Measurements from ENCODE around the gene TSPAN19. TPM values are rescaled to one million over a fixed set of nuclear protein-coding genes. Genes with fewer than 3 reads are reported as not detected.

The TSPAN19 gene
- total and polyA plus RNA-seq, 2 of the 13 experiments (the other 11 are each of a cell fraction or from before 2014, with no cell fraction given): not detected

DNA sequence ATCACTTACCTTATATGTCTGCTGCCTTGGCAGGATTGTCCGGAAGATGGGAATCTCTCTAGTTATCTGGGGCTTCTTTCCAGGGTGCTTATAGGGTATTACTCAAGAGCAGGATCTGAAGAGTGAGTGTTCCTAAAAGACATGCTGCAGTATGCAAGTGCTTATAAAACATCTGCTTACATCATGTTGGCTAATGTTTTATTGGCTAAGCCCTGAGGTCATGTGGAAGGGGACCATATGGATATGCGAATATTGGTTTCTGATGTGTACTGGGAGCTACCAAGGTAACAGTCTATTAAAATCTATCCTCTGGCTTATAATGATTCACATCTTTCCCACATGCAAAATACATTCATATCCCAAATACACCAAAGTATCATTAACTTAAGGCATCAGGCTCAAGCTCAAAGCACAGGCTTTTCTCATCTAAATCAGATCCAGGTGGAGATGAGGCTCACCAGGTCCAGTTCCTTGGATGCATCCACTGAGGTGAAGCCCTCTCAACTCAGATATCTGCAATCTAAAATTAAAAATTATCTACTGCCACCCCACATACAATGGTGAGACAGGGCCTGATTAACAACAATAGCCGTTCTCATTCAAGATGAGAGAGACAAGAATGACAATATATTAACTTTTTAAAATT, 29.9 kb upstream of the TSPAN19 start:
- 0% methylated on average over 3 of the region's 3 CpGs for WGBS (ENCODE audit: low lambda C conversion rate)
- no TSS peak for BruUV-seq (replicated peaks)
- POLR2A ChIA-PET: no interaction called here
- TF ChIP-seq YEATS4 (CRISPR knock-in tag; IDR thresholded peaks at IDR 0.05; ENCODE audit: borderline replicate concordance) (no peak), HOXA7 (CRISPR knock-in tag; IDR thresholded peaks at IDR 0.05) (no peak), PTBP1 (IDR thresholded peaks at IDR 0.05; ENCODE audit: low read depth, low read length, poor library complexity, severe bottlenecking) (no peak), GFI1 (CRISPR knock-in tag; IDR thresholded peaks at IDR 0.05; ENCODE audit: borderline replicate concordance) (no peak), BHLHE40 (IDR thresholded peaks at IDR 0.05; ENCODE audit: low read length) (no peak), NR2F6 (IDR thresholded peaks at IDR 0.05) (no peak), NR2F6 (CRISPR knock-in tag; IDR thresholded peaks at IDR 0.05) (no peak), ZNF749 (CRISPR knock-in tag; IDR thresholded peaks at IDR 0.05; ENCODE audit: borderline replicate concordance) (no peak), ZNF773 (CRISPR knock-in tag; IDR thresholded peaks at IDR 0.05; ENCODE audit: borderline replicate concordance) (no peak), MED8 (CRISPR knock-in tag; IDR thresholded peaks at IDR 0.05; ENCODE audit: insufficient replicate concordance) (no peak), ZNF660 (CRISPR knock-in tag; IDR thresholded peaks at IDR 0.05; ENCODE audit: borderline replicate concordance, low read depth) (no peak)
- TF ChIP-seq, protein P1, sequence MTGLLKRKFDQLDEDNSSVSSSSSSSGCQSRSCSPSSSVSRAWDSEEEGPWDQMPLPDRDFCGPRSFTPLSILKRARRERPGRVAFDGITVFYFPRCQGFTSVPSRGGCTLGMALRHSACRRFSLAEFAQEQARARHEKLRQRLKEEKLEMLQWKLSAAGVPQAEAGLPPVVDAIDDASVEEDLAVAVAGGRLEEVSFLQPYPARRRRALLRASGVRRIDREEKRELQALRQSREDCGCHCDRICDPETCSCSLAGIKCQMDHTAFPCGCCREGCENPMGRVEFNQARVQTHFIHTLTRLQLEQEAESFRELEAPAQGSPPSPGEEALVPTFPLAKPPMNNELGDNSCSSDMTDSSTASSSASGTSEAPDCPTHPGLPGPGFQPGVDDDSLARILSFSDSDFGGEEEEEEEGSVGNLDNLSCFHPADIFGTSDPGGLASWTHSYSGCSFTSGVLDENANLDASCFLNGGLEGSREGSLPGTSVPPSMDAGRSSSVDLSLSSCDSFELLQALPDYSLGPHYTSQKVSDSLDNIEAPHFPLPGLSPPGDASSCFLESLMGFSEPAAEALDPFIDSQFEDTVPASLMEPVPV (CRISPR knock-in tag; IDR thresholded peaks at IDR 0.05): no peak
- TF ChIP-seq, protein P2, sequence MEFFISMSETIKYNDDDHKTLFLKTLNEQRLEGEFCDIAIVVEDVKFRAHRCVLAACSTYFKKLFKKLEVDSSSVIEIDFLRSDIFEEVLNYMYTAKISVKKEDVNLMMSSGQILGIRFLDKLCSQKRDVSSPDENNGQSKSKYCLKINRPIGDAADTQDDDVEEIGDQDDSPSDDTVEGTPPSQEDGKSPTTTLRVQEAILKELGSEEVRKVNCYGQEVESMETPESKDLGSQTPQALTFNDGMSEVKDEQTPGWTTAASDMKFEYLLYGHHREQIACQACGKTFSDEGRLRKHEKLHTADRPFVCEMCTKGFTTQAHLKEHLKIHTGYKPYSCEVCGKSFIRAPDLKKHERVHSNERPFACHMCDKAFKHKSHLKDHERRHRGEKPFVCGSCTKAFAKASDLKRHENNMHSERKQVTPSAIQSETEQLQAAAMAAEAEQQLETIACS (CRISPR knock-in tag; IDR thresholded peaks at IDR 0.05): no peak
- TF ChIP-seq, protein P3, sequence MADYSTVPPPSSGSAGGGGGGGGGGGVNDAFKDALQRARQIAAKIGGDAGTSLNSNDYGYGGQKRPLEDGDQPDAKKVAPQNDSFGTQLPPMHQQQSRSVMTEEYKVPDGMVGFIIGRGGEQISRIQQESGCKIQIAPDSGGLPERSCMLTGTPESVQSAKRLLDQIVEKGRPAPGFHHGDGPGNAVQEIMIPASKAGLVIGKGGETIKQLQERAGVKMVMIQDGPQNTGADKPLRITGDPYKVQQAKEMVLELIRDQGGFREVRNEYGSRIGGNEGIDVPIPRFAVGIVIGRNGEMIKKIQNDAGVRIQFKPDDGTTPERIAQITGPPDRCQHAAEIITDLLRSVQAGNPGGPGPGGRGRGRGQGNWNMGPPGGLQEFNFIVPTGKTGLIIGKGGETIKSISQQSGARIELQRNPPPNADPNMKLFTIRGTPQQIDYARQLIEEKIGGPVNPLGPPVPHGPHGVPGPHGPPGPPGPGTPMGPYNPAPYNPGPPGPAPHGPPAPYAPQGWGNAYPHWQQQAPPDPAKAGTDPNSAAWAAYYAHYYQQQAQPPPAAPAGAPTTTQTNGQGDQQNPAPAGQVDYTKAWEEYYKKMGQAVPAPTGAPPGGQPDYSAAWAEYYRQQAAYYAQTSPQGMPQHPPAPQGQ (CRISPR knock-in tag; IDR thresholded peaks at IDR 0.05; ENCODE audit: borderline replicate concordance): no peak
- TF ChIP-seq, protein P4, sequence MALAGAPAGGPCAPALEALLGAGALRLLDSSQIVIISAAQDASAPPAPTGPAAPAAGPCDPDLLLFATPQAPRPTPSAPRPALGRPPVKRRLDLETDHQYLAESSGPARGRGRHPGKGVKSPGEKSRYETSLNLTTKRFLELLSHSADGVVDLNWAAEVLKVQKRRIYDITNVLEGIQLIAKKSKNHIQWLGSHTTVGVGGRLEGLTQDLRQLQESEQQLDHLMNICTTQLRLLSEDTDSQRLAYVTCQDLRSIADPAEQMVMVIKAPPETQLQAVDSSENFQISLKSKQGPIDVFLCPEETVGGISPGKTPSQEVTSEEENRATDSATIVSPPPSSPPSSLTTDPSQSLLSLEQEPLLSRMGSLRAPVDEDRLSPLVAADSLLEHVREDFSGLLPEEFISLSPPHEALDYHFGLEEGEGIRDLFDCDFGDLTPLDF (CRISPR knock-in tag; IDR thresholded peaks at IDR 0.05): no peak

More for the DNA sequence above, 29.9 kb upstream of the TSPAN19 start:
- Histone ChIP-seq H3K27me3 (ENCODE audit: control insufficient read depth in 1 of 2, insufficient read depth in 2 of 2, low read length in 2 of 2) (no peaks in the 10 kb centered on the region), H3K9ac (ENCODE audit: insufficient read depth, low read depth, low read length) (no peak overlapping the region), H3K4me3 (replicated peaks in 1 of 3; ENCODE audit: insufficient read depth in 1 of 3, low read depth in 2 of 3, low read length in 3 of 3) (no peak overlapping the region), H3K79me2 (ENCODE audit: insufficient read depth, low read length) (no peaks in the 10 kb centered on the region), H2AFZ (ENCODE audit: low read length) (no peak overlapping the region), H3K4me2 (ENCODE audit: low read depth, low read length) (no peak overlapping the region), H3K4me1 (ENCODE audit: insufficient read depth, low read length) (no peaks in the 10 kb centered on the region), H3K36me3 (replicated peaks in 1 of 2; ENCODE audit: control insufficient read depth in 1 of 2, insufficient read depth in 2 of 2, low read length in 2 of 2) (no peaks in the 10 kb centered on the region), H3K27ac (ENCODE audit: extremely low read length, insufficient read depth, low read length) (no peak overlapping the region), H3K9me3 (ENCODE audit: low read length) (no peaks in the 10 kb centered on the region), H4K20me1 (ENCODE audit: insufficient read depth, low read length) (no peaks in the 10 kb centered on the region)
- no peak for FAIRE-seq
- no peak for ATAC-seq
- DNase-seq (ENCODE audit: low spot score): no peak
- intact Hi-C loops (cut with micrococcal nuclease; ENCODE audit: unreplicated experiment) (no loop called here), in situ Hi-C loops (cut with HindIII; ENCODE audit: extremely low pct_ligation_motif_present, low pct_unique_long_range_greater_than_20kb) (no loop called here)
- CTCF ChIA-PET (ENCODE audit: low intra/inter-chr PET ratio, low total read pairs): no interaction called here
